GM12878 (cell line): ENCODE results near the gene LRBA. TPM values are rescaled to one million over a fixed set of nuclear protein-coding genes. Genes with fewer than 3 reads are reported as not detected.

Experiments
- ATAC-seq: fragments of 200-7000 bp; cut with Tn5 transposase; 3 replicates; pipeline ENCODE4 v1.9.1; 2020; ENCODE audit warnings: mild to moderate bottlenecking, moderate library complexity
- BruUV-seq: library from RNA; stranded (reverse); fragments of 400-500 nt; replicated peaks from 2 replicates; lab custom pipeline; 2021; lab: Mats Ljungman, UMichigan
- CTCF ChIA-PET: fragments of 300-600 bp; sonication (Branson Sonifier 250); formaldehyde crosslinking; extraction: SDS; loops from one replicate; lab custom pipeline; 2021; ENCODE audit warnings: inconsistent platforms; lab: Yijun Ruan, JAX
- POLR2A ChIA-PET: fragments of 350-600 bp; formaldehyde crosslinking; extraction: SDS; loops from one replicate; lab custom pipeline; 2021; ENCODE audit warnings: inconsistent platforms; lab: Charles Lee
- RAD21 ChIA-PET: fragments of 300-600 bp; sonication (Branson Sonifier 250); formaldehyde crosslinking; loops from one replicate; lab custom pipeline; 2023; ENCODE audit warnings: antibody characterized with exemption; ENCODE audit not compliant: unreplicated experiment; lab: Charles Lee
- SMC1A ChIA-PET: fragments of 300-600 bp; sonication (Branson Sonifier 250); formaldehyde crosslinking; loops from one replicate; lab custom pipeline; 2023; ENCODE audit not compliant: unreplicated experiment, uncharacterized antibody; lab: Charles Lee
- DNase-seq: peaks from one replicate; pipeline ENCODE4 v3.0.0-alpha.2; 2011; ENCODE audit warnings: low read depth, low spot score
- FAIRE-seq: peaks from 3 replicates; lab custom pipeline; 2011; peaks lifted over from hg19 to GRCh38; lab: Jason Lieb, UNC
- H2AFZ ChIP-seq: 2 replicates; pipeline ENCODE4 v1.6.0; 2011; ENCODE audit warnings: low read depth, low read length, control low read depth; ENCODE audit not compliant: control insufficient read depth
- H3K27ac ChIP-seq: 2 replicates; pipeline ENCODE4 v1.5.1; 2011; ENCODE audit warnings: control low read depth; ENCODE audit not compliant: control insufficient read depth, insufficient read depth
- H3K27me3 ChIP-seq, 2 experiments: replicated peaks in 1 of 2; 2 replicates each; pipeline versions ENCODE4 v1.6.0 to v1.6.1; 2011; ENCODE audit warnings: low read length in 1 of 2; ENCODE audit not compliant: control insufficient read depth in 2 of 2, insufficient read depth in 2 of 2
- H3K36me3 ChIP-seq, 2 experiments: 2 replicates each; pipeline ENCODE4 v1.5.1; 2011; ENCODE audit warnings: low read length in 1 of 2; ENCODE audit not compliant: control insufficient read depth in 2 of 2, insufficient read depth in 2 of 2
- H3K4me1 ChIP-seq: 2 replicates; pipeline ENCODE4 v1.6.1; 2011; ENCODE audit warnings: mild to moderate bottlenecking, low read length, moderate library complexity, mixed read lengths; ENCODE audit not compliant: control insufficient read depth, insufficient read depth
- H3K4me2 ChIP-seq: 2 replicates; pipeline ENCODE4 v1.6.0; 2011; ENCODE audit warnings: control low read depth; ENCODE audit not compliant: control insufficient read depth, insufficient read depth
- H3K4me3 ChIP-seq: fragments of 200-600 bp; sonication (generic); 2 replicates; pipeline ENCODE4 v1.5.1; 2016
- H3K79me2 ChIP-seq: 2 replicates; pipeline ENCODE4 v1.6.0; 2011; ENCODE audit warnings: low read length; ENCODE audit not compliant: control insufficient read depth, insufficient read depth
- H3K9ac ChIP-seq: 2 replicates; pipeline ENCODE4 v1.8.0; 2011; ENCODE audit warnings: low read length, control low read depth, mixed read lengths; ENCODE audit not compliant: control insufficient read depth, insufficient read depth
- H3K9me3 ChIP-seq: replicated peaks from 3 replicates; pipeline ENCODE4 v1.5.1; 2011; ENCODE audit warnings: mild to moderate bottlenecking, low read length; ENCODE audit not compliant: control insufficient read depth, insufficient read depth
- H4K20me1 ChIP-seq: 2 replicates; pipeline ENCODE4 v1.6.0; 2011; ENCODE audit not compliant: control insufficient read depth, insufficient read depth
- DPF2 ChIP-seq: fragments of 450-650 bp; IDR thresholded peaks from 2 replicates; pipeline ENCODE4 v1.6.1; 2017; ENCODE audit warnings: mild to moderate bottlenecking
- KAT2A ChIP-seq: conservative IDR thresholded peaks from 2 replicates; pipeline ENCODE4 v1.6.1; 2011; ENCODE audit warnings: low read depth, low read length; ENCODE audit not compliant: control insufficient read depth
- PAX5 ChIP-seq: IDR thresholded peaks from 2 replicates; pipeline ENCODE4 v1.6.1; 2011; ENCODE audit warnings: low read depth, low read length, borderline replicate concordance
- POLR2AphosphoS2 ChIP-seq: IDR thresholded peaks from 2 replicates; pipeline ENCODE4 v1.6.1; 2011; ENCODE audit warnings: low read depth, mild to moderate bottlenecking, low read length, improper control_type of control experiment, moderate library complexity
- RFX5 ChIP-seq: IDR thresholded peaks from 2 replicates; pipeline ENCODE4 v1.6.1; 2011; ENCODE audit warnings: low read depth, low read length, improper control_type of control experiment
- YBX1 ChIP-seq: fragments of 450-650 bp; IDR thresholded peaks from 2 replicates; pipeline ENCODE4 v1.6.1; 2016; ENCODE audit warnings: antibody characterized with exemption
- WGBS: methylation state at CpG from one replicate; pipeline ENCODE4 v1.1.6; 2016; ENCODE audit warnings: low lambda C conversion rate; ENCODE audit not compliant: insufficient replicate concordance, insufficient coverage; ENCODE audit errors: missing lambda C conversion rate; 5-methylcytosine and 5-hydroxymethylcytosine counted together
- in situ Hi-C: fragments of 300-500 bp; cut with MboI; formaldehyde crosslinking; loops from 9 replicates; pipeline ENCODE4 v1.14.3; 2018; ENCODE audit warnings: mixed read lengths
- intact Hi-C: fragments of 100-400 bp; cut with micrococcal nuclease; formaldehyde crosslinking; loops from one replicate; pipeline ENCODE4 v1.14.2; 2022; ENCODE audit not compliant: unreplicated experiment
- polyA plus RNA-seq, 11 experiments: library from polyadenylated mRNA; depleted of rRNA in 4 of 11; unstranded in 6 of 11; stranded (reverse) in 5 of 11; fragments of >200 nt; fragmentation: Nextera tagmentation in 4 of 11; fragmentation: Illumina TruSeq in 1 of 11; extraction: Ambion mirVana in 4 of 11; extraction: Trizol in 1 of 11; gene quantifications; 1 replicate in 1 of 11; 2 replicates in 10 of 11; pipeline versions ENCODE4 v1.2.1 to v1.2.3, GENCODE V29; 2011 to 2016; ENCODE audit warnings: inconsistent platforms in 2 of 11, missing spikeins in 2 of 11, low read depth in 1 of 11
- total RNA-seq, 4 experiments: library from RNA; depleted of rRNA in 3 of 4; stranded (reverse); fragments of >200 nt in 3 of 4; fragmentation: Illumina TruSeq in 1 of 4; extraction: Trizol in 1 of 4; gene quantifications; 2 replicates each; pipeline versions ENCODE4 v1.2.1 to v1.2.3, GENCODE V29; 2013 to 2021
- TF ChIP-seq, protein P1 (sequence below): fragments of 450-650 bp; IDR thresholded peaks from 2 replicates; pipeline ENCODE4 v1.6.1; 2017; ENCODE audit warnings: mild to moderate bottlenecking, moderate library complexity
- TF ChIP-seq, protein P2 (sequence below): fragments of 450-650 bp; IDR thresholded peaks from 2 replicates; pipeline ENCODE4 v1.6.1; 2016; ENCODE audit warnings: mild to moderate bottlenecking, moderate library complexity, borderline replicate concordance
- TF ChIP-seq, protein P3 (sequence below): fragments of 450-650 bp; formaldehyde crosslinking; IDR thresholded peaks from 2 replicates; pipeline ENCODE4 v1.5.0; 2022; ENCODE audit warnings: mild to moderate bottlenecking, missing genetic modification characterization
- TF ChIP-seq, protein P4 (sequence below): fragments of 150-350 bp; IDR thresholded peaks from 2 replicates; pipeline ENCODE4 v1.6.1; 2014; ENCODE audit warnings: mild to moderate bottlenecking, low read depth, low read length

Gene LRBA
- total and polyA plus RNA-seq, 10 of the 15 experiments (the other 5 are each of a cell fraction or from before 2014, with no cell fraction given), result 20.3 to 93.4 (median 55.0) TPM

DNA sequence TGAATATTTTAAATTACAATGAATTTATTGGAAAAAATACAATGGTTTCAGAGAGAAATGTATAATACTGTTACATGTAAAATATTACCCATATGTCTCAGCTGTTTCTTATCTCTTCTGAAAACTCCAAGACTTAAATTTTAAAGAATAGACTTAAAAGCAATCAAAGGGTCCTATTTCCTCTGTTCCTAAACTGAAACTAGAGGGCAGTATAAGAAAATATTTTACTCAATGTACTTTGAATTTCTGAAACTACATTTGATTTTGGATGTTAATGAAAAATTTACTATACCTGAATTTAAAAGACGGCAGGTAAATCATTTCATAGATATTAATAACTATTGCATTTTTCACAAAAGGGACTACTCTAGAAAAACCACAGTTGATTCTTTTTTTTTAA lies 200.2 kb downstream of the LRBA start:
- H3K4me2 ChIP-seq, result no peak overlapping the region
- no peaks in the 10 kb centered on the region for H3K27me3 ChIP-seq
- no peaks in the 10 kb centered on the region for H3K79me2 ChIP-seq
- no peak overlapping the region for H3K27ac ChIP-seq
- ChIA-PET SMC1A (interaction anchor here (0.6 to 1.5 kb wide), 5 partner anchors 9 to 92 kb away, joined by 3 to 5 read pairs (median 3); no protein-coding TSS in a partner anchor), CTCF (interaction anchor here (0.8 to 1.8 kb wide), 2 partner anchors 10 to 14 kb away, joined by 3 to 5 read pairs; no protein-coding TSS in a partner anchor), RAD21 (interaction anchor here (2.3 kb wide), 1 partner anchor 52 kb away, joined by 8 read pairs; no protein-coding TSS in a partner anchor), POLR2A (no interaction called here)
- H3K4me1 ChIP-seq, result no peaks in the 10 kb centered on the region
- ATAC-seq, result no peak
- no peak for FAIRE-seq
- H3K9ac ChIP-seq, result no peak overlapping the region
- H3K36me3 ChIP-seq, result no peaks in the 10 kb centered on the region; a peak in 1 of 4 replicates
- no peak overlapping the region for H3K4me3 ChIP-seq
- H3K9me3 ChIP-seq, result peaks cover 3% of the 10 kb centered on the region; the same call in 2 of the 3 replicates
- no peak overlapping the region for H2AFZ ChIP-seq
- BruUV-seq, result no TSS peak
- DNase-seq, result no peak
- intact Hi-C loops, result no loop called here
- in situ Hi-C loops, result no loop called here
- no peaks in the 10 kb centered on the region for H4K20me1 ChIP-seq
- 100% methylated on average over 1 of the region's 1 CpG for WGBS
- TF ChIP-seq PAX5, result no peak
- TF ChIP-seq, protein P1, sequence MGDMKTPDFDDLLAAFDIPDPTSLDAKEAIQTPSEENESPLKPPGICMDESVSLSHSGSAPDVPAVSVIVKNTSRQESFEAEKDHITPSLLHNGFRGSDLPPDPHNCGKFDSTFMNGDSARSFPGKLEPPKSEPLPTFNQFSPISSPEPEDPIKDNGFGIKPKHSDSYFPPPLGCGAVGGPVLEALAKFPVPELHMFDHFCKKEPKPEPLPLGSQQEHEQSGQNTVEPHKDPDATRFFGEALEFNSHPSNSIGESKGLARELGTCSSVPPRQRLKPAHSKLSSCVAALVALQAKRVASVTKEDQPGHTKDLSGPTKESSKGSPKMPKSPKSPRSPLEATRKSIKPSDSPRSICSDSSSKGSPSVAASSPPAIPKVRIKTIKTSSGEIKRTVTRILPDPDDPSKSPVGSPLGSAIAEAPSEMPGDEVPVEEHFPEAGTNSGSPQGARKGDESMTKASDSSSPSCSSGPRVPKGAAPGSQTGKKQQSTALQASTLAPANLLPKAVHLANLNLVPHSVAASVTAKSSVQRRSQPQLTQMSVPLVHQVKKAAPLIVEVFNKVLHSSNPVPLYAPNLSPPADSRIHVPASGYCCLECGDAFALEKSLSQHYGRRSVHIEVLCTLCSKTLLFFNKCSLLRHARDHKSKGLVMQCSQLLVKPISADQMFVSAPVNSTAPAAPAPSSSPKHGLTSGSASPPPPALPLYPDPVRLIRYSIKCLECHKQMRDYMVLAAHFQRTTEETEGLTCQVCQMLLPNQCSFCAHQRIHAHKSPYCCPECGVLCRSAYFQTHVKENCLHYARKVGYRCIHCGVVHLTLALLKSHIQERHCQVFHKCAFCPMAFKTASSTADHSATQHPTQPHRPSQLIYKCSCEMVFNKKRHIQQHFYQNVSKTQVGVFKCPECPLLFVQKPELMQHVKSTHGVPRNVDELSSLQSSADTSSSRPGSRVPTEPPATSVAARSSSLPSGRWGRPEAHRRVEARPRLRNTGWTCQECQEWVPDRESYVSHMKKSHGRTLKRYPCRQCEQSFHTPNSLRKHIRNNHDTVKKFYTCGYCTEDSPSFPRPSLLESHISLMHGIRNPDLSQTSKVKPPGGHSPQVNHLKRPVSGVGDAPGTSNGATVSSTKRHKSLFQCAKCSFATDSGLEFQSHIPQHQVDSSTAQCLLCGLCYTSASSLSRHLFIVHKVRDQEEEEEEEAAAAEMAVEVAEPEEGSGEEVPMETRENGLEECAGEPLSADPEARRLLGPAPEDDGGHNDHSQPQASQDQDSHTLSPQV, result no peak
- no peak for TF ChIP-seq POLR2AphosphoS2
- no peak for TF ChIP-seq KAT2A
- no peak for TF ChIP-seq DPF2
- TF ChIP-seq, protein P2, sequence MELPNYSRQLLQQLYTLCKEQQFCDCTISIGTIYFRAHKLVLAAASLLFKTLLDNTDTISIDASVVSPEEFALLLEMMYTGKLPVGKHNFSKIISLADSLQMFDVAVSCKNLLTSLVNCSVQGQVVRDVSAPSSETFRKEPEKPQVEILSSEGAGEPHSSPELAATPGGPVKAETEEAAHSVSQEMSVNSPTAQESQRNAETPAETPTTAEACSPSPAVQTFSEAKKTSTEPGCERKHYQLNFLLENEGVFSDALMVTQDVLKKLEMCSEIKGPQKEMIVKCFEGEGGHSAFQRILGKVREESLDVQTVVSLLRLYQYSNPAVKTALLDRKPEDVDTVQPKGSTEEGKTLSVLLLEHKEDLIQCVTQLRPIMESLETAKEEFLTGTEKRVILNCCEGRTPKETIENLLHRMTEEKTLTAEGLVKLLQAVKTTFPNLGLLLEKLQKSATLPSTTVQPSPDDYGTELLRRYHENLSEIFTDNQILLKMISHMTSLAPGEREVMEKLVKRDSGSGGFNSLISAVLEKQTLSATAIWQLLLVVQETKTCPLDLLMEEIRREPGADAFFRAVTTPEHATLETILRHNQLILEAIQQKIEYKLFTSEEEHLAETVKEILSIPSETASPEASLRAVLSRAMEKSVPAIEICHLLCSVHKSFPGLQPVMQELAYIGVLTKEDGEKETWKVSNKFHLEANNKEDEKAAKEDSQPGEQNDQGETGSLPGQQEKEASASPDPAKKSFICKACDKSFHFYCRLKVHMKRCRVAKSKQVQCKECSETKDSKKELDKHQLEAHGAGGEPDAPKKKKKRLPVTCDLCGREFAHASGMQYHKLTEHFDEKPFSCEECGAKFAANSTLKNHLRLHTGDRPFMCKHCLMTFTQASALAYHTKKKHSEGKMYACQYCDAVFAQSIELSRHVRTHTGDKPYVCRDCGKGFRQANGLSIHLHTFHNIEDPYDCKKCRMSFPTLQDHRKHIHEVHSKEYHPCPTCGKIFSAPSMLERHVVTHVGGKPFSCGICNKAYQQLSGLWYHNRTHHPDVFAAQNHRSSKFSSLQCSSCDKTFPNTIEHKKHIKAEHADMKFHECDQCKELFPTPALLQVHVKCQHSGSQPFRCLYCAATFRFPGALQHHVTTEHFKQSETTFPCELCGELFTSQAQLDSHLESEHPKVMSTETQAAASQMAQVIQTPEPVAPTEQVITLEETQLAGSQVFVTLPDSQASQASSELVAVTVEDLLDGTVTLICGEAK, result no peak
- TF ChIP-seq YBX1, result no peak
- TF ChIP-seq RFX5, result no peak
- TF ChIP-seq, protein P3, sequence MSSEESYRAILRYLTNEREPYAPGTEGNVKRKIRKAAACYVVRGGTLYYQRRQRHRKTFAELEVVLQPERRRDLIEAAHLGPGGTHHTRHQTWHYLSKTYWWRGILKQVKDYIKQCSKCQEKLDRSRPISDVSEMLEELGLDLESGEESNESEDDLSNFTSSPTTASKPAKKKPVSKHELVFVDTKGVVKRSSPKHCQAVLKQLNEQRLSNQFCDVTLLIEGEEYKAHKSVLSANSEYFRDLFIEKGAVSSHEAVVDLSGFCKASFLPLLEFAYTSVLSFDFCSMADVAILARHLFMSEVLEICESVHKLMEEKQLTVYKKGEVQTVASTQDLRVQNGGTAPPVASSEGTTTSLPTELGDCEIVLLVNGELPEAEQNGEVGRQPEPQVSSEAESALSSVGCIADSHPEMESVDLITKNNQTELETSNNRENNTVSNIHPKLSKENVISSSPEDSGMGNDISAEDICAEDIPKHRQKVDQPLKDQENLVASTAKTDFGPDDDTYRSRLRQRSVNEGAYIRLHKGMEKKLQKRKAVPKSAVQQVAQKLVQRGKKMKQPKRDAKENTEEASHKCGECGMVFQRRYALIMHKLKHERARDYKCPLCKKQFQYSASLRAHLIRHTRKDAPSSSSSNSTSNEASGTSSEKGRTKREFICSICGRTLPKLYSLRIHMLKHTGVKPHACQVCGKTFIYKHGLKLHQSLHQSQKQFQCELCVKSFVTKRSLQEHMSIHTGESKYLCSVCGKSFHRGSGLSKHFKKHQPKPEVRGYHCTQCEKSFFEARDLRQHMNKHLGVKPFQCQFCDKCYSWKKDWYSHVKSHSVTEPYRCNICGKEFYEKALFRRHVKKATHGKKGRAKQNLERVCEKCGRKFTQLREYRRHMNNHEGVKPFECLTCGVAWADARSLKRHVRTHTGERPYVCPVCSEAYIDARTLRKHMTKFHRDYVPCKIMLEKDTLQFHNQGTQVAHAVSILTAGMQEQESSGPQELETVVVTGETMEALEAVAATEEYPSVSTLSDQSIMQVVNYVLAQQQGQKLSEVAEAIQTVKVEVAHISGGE (CRISPR knock-in tag), result no peak
- TF ChIP-seq, protein P4, sequence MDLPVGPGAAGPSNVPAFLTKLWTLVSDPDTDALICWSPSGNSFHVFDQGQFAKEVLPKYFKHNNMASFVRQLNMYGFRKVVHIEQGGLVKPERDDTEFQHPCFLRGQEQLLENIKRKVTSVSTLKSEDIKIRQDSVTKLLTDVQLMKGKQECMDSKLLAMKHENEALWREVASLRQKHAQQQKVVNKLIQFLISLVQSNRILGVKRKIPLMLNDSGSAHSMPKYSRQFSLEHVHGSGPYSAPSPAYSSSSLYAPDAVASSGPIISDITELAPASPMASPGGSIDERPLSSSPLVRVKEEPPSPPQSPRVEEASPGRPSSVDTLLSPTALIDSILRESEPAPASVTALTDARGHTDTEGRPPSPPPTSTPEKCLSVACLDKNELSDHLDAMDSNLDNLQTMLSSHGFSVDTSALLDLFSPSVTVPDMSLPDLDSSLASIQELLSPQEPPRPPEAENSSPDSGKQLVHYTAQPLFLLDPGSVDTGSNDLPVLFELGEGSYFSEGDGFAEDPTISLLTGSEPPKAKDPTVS, result no peak
